Measurements from ENCODE around the gene STIP1.

Gene STIP1

GRCh38 chr11:64253043-64253442 lies 67.1 kb downstream of the STIP1 start:
- Histone ChIP-seq H3K27ac (ENCODE audit: low read depth, low read length) (no peak overlapping the region), H3K4me3 (ENCODE audit: low read depth, low read length) (peak overlapping the region; percentile 87)

GRCh38 chr11:64253481-64253880 lies 67.5 kb downstream of the STIP1 start:
- H3K27ac ChIP-seq (ENCODE audit: low read depth, low read length), result no peak overlapping the region

More at GRCh38 chr11:64253043-64253442, 67.1 kb downstream of the STIP1 start:
- no peaks in the 10 kb centered on the region for H3K27me3 ChIP-seq (ENCODE audit: insufficient read depth, low read length)
- H3K4me1 ChIP-seq (ENCODE audit: control insufficient read depth, insufficient read depth, low read length, unreplicated experiment), result peaks cover 18% of the 10 kb centered on the region
- 0 out of 2 replicates have a peak, but pooled peaks cover 4% of the 10 kb centered on the region for H3K36me3 ChIP-seq (ENCODE audit: insufficient read depth, low read length)
- peaks cover 21% of the 10 kb centered on the region for H3K79me2 ChIP-seq (ENCODE audit: control insufficient read depth, insufficient read depth, low read length, unreplicated experiment)
- H2AFZ ChIP-seq (ENCODE audit: low read length, unreplicated experiment), result no peak overlapping the region

More at GRCh38 chr11:64253481-64253880, 67.5 kb downstream of the STIP1 start:
- Histone ChIP-seq H3K4me1 (ENCODE audit: control insufficient read depth, insufficient read depth, low read length, unreplicated experiment) (peaks cover 18% of the 10 kb centered on the region), H3K27me3 (ENCODE audit: insufficient read depth, low read length) (no peaks in the 10 kb centered on the region), H2AFZ (ENCODE audit: low read length, unreplicated experiment) (no peak overlapping the region), H3K4me3 (ENCODE audit: low read depth, low read length) (no peak overlapping the region), H3K36me3 (ENCODE audit: insufficient read depth, low read length) (0 out of 2 replicates have a peak, but pooled peaks cover 4% of the 10 kb centered on the region), H3K79me2 (ENCODE audit: control insufficient read depth, insufficient read depth, low read length, unreplicated experiment) (peaks cover 21% of the 10 kb centered on the region)
